ENCODE measurements around the gene GMDS. TPM values are rescaled to one million over a fixed set of nuclear protein-coding genes. Genes with fewer than 3 reads are reported as not detected.

Gene GMDS
- total RNA-seq, 2 donors from 2014 or later: 25.4 to 29.5 TPM

GRCh38 chr6:2120912-2121311 is 124.5 kb downstream of the GMDS start:
- WGBS, 2 experiments (ENCODE audit: insufficient coverage in 1 of 2, insufficient read length in 1 of 2): 92 to 100% methylated on average over 3 of the region's 3 CpGs
- TF ChIP-seq CTCF (conservative IDR thresholded peaks at IDR 0.05): no peak
- Mint-ChIP-seq H3K36me3 (ENCODE audit: low read depth) (no peaks in the 10 kb centered on the region), H3K4me1 (peaks cover 9% of the 10 kb centered on the region), H3K4me3 (no peak overlapping the region), H3K27me3 (ENCODE audit: insufficient read depth) (no peaks in the 10 kb centered on the region), H3K27ac (no peak overlapping the region), H3K9me3 (no peaks in the 10 kb centered on the region)
- Histone ChIP-seq H3K9ac (ENCODE audit: extremely low read depth, low read length, poor library complexity, severe bottlenecking) (no peak overlapping the region), H3K27me3 (ENCODE audit: control insufficient read depth, insufficient read depth, low read length, poor library complexity, severe bottlenecking) (no peaks in the 10 kb centered on the region), H3K4me1 (ENCODE audit: control insufficient read depth, insufficient read depth, low read length) (peaks cover 8% of the 10 kb centered on the region), H3K4me3 (ENCODE audit: low read length) (no peak overlapping the region), H3K9me3 (ENCODE audit: control insufficient read depth, low read length) (no peaks in the 10 kb centered on the region), H3K36me3 (ENCODE audit: control insufficient read depth, insufficient read depth, low read length) (no peaks in the 10 kb centered on the region), H3K27ac (ENCODE audit: low read depth, low read length) (no peak overlapping the region)
- no peak for DNase-seq

DNA sequence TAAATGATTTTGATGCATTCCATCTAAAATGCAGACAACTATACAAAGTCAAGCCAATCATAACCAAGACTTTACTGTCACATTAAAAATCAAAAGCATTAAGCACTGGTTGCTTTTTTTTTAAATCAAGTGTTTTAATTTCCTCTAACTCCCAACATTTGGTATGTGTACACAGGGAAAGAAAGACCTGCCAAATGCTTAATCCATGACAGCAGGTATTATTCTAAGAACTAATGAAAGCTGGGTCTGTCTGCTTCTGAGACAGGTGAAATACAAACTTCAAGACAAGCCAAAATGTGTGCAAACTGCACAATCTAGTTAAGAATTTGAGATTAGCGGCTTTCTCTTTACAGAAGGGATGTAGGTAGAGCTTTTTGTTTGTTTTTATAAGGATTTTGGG is 126.1 kb downstream of the GMDS start:
- H3K4me3 ChIP-seq (ENCODE audit: low read length): no peak overlapping the region
- WGBS, 2 experiments (ENCODE audit: insufficient coverage in 1 of 2, insufficient read length in 1 of 2): 93 to 100% methylated on average over 1 of the region's 1 CpG
- Mint-ChIP-seq H3K27me3 (ENCODE audit: insufficient read depth) (no peaks in the 10 kb centered on the region), H3K27ac (no peak overlapping the region), H3K36me3 (ENCODE audit: low read depth) (no peaks in the 10 kb centered on the region), H3K4me1 (peaks cover 5% of the 10 kb centered on the region), H3K9me3 (no peaks in the 10 kb centered on the region), H3K4me3 (no peak overlapping the region)
- H3K9me3 ChIP-seq (ENCODE audit: control insufficient read depth, low read length): no peaks in the 10 kb centered on the region
- DNase-seq: no peak
- no peak for TF ChIP-seq CTCF (conservative IDR thresholded peaks at IDR 0.05)
- H3K27ac ChIP-seq (ENCODE audit: low read depth, low read length): no peak overlapping the region
- H3K36me3 ChIP-seq (ENCODE audit: control insufficient read depth, insufficient read depth, low read length): no peaks in the 10 kb centered on the region
- H3K27me3 ChIP-seq (ENCODE audit: control insufficient read depth, insufficient read depth, low read length, poor library complexity, severe bottlenecking): no peaks in the 10 kb centered on the region
- H3K4me1 ChIP-seq (ENCODE audit: control insufficient read depth, insufficient read depth, low read length): peaks cover 3% of the 10 kb centered on the region
- H3K9ac ChIP-seq (ENCODE audit: extremely low read depth, low read length, poor library complexity, severe bottlenecking): no peak overlapping the region

DNA sequence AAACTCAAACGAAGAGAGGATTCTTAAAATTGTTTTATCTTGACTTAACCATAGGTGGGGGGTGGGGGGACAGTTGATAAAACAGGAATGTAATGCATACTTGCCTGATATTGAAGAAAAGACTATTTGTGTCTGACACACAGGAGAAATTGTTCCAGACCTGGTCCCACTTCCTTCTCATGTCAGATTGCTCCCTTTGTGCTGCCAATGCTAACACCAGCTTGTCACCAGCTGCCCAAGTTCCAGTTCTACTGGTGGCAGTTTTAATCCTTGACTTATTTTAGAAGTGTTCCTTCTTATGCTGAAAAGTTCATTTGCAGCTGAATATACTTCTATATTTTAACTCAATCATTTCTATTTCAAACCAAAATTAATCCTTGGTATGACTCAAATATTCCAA is 127.3 kb downstream of the GMDS start:
- Histone ChIP-seq H3K27ac (ENCODE audit: low read depth, low read length) (no peak overlapping the region), H3K4me3 (ENCODE audit: low read length) (no peak overlapping the region), H3K4me1 (ENCODE audit: control insufficient read depth, insufficient read depth, low read length) (no peaks in the 10 kb centered on the region), H3K36me3 (ENCODE audit: control insufficient read depth, insufficient read depth, low read length) (no peaks in the 10 kb centered on the region), H3K27me3 (ENCODE audit: control insufficient read depth, insufficient read depth, low read length, poor library complexity, severe bottlenecking) (no peaks in the 10 kb centered on the region), H3K9me3 (ENCODE audit: control insufficient read depth, low read length) (no peaks in the 10 kb centered on the region), H3K9ac (ENCODE audit: extremely low read depth, low read length, poor library complexity, severe bottlenecking) (no peak overlapping the region)
- Mint-ChIP-seq H3K9me3 (no peaks in the 10 kb centered on the region), H3K36me3 (ENCODE audit: low read depth) (no peaks in the 10 kb centered on the region), H3K27me3 (ENCODE audit: insufficient read depth) (no peaks in the 10 kb centered on the region), H3K27ac (no peak overlapping the region), H3K4me1 (peaks cover 3% of the 10 kb centered on the region), H3K4me3 (no peak overlapping the region)
- DNase-seq: no peak
- WGBS, 2 experiments (ENCODE audit: insufficient coverage in 1 of 2, insufficient read length in 1 of 2): 96 to 100% methylated on average over 1 of the region's 1 CpG
- no peak for TF ChIP-seq CTCF (conservative IDR thresholded peaks at IDR 0.05)

Data from endodermal cell (in vitro differentiated cells).